SJCRH30 (cell line): ENCODE data around the gene EIF4B. TPM values are rescaled to one million over a fixed set of nuclear protein-coding genes. Genes with fewer than 3 reads are reported as not detected.
"Not testable (repeated sequence)": the region's sequence is repeated elsewhere in the genome, so short reads cannot be mapped to it uniquely, and the experiment has no call there.

Experiments
- DNase-seq, 2 experiments: peaks; one replicate each; pipeline ENCODE4 v3.0.0-alpha.2; 2015 to 2020
- H3K27ac ChIP-seq: fragments of 250-450 bp; sonication (Bioruptor Pico); 2 replicates; pipeline ENCODE4 v1.5.1; 2020; ENCODE audit warnings: mild to moderate bottlenecking, moderate library complexity
- H3K27me3 ChIP-seq: fragments of 250-450 bp; sonication (Bioruptor Pico); 2 replicates; pipeline ENCODE4 v1.5.1; 2020; ENCODE audit warnings: mild to moderate bottlenecking, moderate library complexity
- H3K36me3 ChIP-seq: fragments of 250-450 bp; sonication (Bioruptor Pico); 2 replicates; pipeline ENCODE4 v1.5.1; 2020; ENCODE audit warnings: mild to moderate bottlenecking, moderate library complexity
- H3K4me1 ChIP-seq: fragments of 250-450 bp; sonication (Bioruptor Pico); 2 replicates; pipeline ENCODE4 v1.5.1; 2020; ENCODE audit warnings: mild to moderate bottlenecking, moderate library complexity
- H3K4me3 ChIP-seq: fragments of 250-450 bp; sonication (Bioruptor Pico); 2 replicates; pipeline ENCODE4 v1.5.1; 2020; ENCODE audit warnings: mild to moderate bottlenecking, moderate library complexity
- H3K9me3 ChIP-seq: fragments of 250-450 bp; sonication (Bioruptor Pico); replicated peaks from 2 replicates; pipeline ENCODE4 v1.5.1; 2020; ENCODE audit warnings: mild to moderate bottlenecking, moderate library complexity
- total RNA-seq: library from RNA; depleted of rRNA; stranded (reverse); fragments of >200 nt; shearing (Covaris generic); gene quantifications from 2 replicates; pipeline ENCODE4 v1.2.3, GENCODE V29; 2014

EIF4B gene
- total RNA-seq, 1 experiment from 2014 or later, result 541 TPM

GRCh38 chr12:52980650-52981423, 25.4 kb upstream of the EIF4B start:
- H3K9me3 ChIP-seq, result no peaks in the 10 kb centered on the region
- H3K27me3 ChIP-seq, result 0 out of 2 replicates have a peak, but pooled peaks cover 5% of the 10 kb centered on the region
- DNase-seq, result peak; percentile 84 to 94
- H3K4me1 ChIP-seq, result peaks cover 6% of the 10 kb centered on the region; the same call in 1 of the 2 replicates
- H3K27ac ChIP-seq, result no peak overlapping the region
- no peaks in the 10 kb centered on the region for H3K36me3 ChIP-seq
- H3K4me3 ChIP-seq, result no peak overlapping the region

GRCh38 chr12:52984136-52984535, 22.1 kb upstream of the EIF4B start:
- DNase-seq, result no peak
- H3K36me3 ChIP-seq, result no peaks in the 10 kb centered on the region
- H3K4me3 ChIP-seq, result no peak overlapping the region
- H3K27ac ChIP-seq, result no peak overlapping the region
- H3K27me3 ChIP-seq, result 0 out of 2 replicates have a peak, but pooled peaks cover 8% of the 10 kb centered on the region
- H3K4me1 ChIP-seq, result no peaks in the 10 kb centered on the region
- H3K9me3 ChIP-seq, result no peaks in the 10 kb centered on the region

- Histone ChIP-seq H3K4me3 (no peak overlapping the region), H3K4me1 (no peaks in the 10 kb centered on the region), H3K9me3 (no peaks in the 10 kb centered on the region), H3K27ac (no peak overlapping the region), H3K36me3 (no peaks in the 10 kb centered on the region), H3K27me3 (0 out of 2 replicates have a peak, but pooled peaks cover 7% of the 10 kb centered on the region)
- no peak for DNase-seq
These were observed 17.4 kb upstream of the EIF4B start for GRCh38 chr12:52988898-52989297.

GRCh38 chr12:52990206-52990605, 16.1 kb upstream of the EIF4B start:
- H3K9me3 ChIP-seq, result no peaks in the 10 kb centered on the region
- 0 out of 2 replicates have a peak, but pooled peaks cover 3% of the 10 kb centered on the region for H3K27me3 ChIP-seq
- no peak for DNase-seq
- H3K4me1 ChIP-seq, result no peaks in the 10 kb centered on the region
- no peak overlapping the region for H3K27ac ChIP-seq
- H3K36me3 ChIP-seq, result no peaks in the 10 kb centered on the region
- no peak overlapping the region for H3K4me3 ChIP-seq

GRCh38 chr12:52992240-52992639, 14.0 kb upstream of the EIF4B start:
- H3K4me3 ChIP-seq, H3K27ac ChIP-seq, H3K36me3 ChIP-seq, H3K4me1 ChIP-seq, DNase-seq, H3K9me3 ChIP-seq, H3K27me3 ChIP-seq: not testable (repeated sequence)

- DNase-seq, result no peak
- Histone ChIP-seq H3K27me3 (no peaks in the 10 kb centered on the region), H3K9me3 (no peaks in the 10 kb centered on the region), H3K4me1 (no peaks in the 10 kb centered on the region), H3K27ac (no peak overlapping the region), H3K4me3 (no peak overlapping the region), H3K36me3 (no peaks in the 10 kb centered on the region)
These were observed 13.3 kb upstream of the EIF4B start for GRCh38 chr12:52992699-52993557.

- Histone ChIP-seq H3K27ac (no peak overlapping the region), H3K27me3 (no peaks in the 10 kb centered on the region), H3K36me3 (no peaks in the 10 kb centered on the region), H3K4me1 (no peaks in the 10 kb centered on the region), H3K4me3 (no peak overlapping the region), H3K9me3 (no peaks in the 10 kb centered on the region)
- no peak for DNase-seq
These were observed 12.7 kb upstream of the EIF4B start for GRCh38 chr12:52993558-52993869.

- no peak overlapping the region for H3K4me3 ChIP-seq
- peaks cover 4% of the 10 kb centered on the region for H3K27me3 ChIP-seq
- DNase-seq, result no peak
- no peak overlapping the region for H3K27ac ChIP-seq
- H3K4me1 ChIP-seq, result peaks cover 15% of the 10 kb centered on the region
- peaks cover 18% of the 10 kb centered on the region for H3K36me3 ChIP-seq
- H3K9me3 ChIP-seq, result 0 out of 2 replicates have a peak, but pooled peaks cover 3% of the 10 kb centered on the region
These were observed 2.1 kb upstream of the EIF4B start for GRCh38 chr12:53004178-53004577.

GRCh38 chr12:53004582-53004981, 1.7 kb upstream of the EIF4B start:
- Histone ChIP-seq H3K27me3 (peaks cover 4% of the 10 kb centered on the region), H3K36me3 (peaks cover 21% of the 10 kb centered on the region), H3K4me1 (peaks cover 15% of the 10 kb centered on the region), H3K27ac (no peak overlapping the region), H3K9me3 (0 out of 2 replicates have a peak, but pooled peaks cover 3% of the 10 kb centered on the region), H3K4me3 (no peak overlapping the region)
- DNase-seq, result no peak

GRCh38 chr12:53005215-53005985, 856 bp upstream of the EIF4B start:
- Histone ChIP-seq H3K27ac (peak overlapping the region; percentile 8; the same call in 1 of the 2 replicates), H3K4me1 (peaks cover 19% of the 10 kb centered on the region), H3K4me3 (peak overlapping the region; percentile 93), H3K9me3 (0 out of 2 replicates have a peak, but pooled peaks cover 3% of the 10 kb centered on the region), H3K36me3 (peaks cover 29% of the 10 kb centered on the region), H3K27me3 (no peaks in the 10 kb centered on the region)
- no peak for DNase-seq

- peak; percentile 85 to 87 for DNase-seq
- peaks cover 19% of the 10 kb centered on the region for H3K4me1 ChIP-seq
These were observed 604 bp downstream of the EIF4B start for GRCh38 chr12:53006810-53007309.

GRCh38 chr12:53007343-53007742, 1.1 kb downstream of the EIF4B start:
- 0 out of 2 replicates have a peak, but pooled peaks cover 3% of the 10 kb centered on the region for H3K9me3 ChIP-seq
- H3K27ac ChIP-seq, result peak overlapping the region; percentile 96
- H3K27me3 ChIP-seq, result no peaks in the 10 kb centered on the region
- peaks cover 19% of the 10 kb centered on the region for H3K4me1 ChIP-seq
- DNase-seq, result no peak
- peaks cover 43% of the 10 kb centered on the region for H3K36me3 ChIP-seq
- H3K4me3 ChIP-seq, result peak overlapping the region; percentile 93

More at GRCh38 chr12:53006810-53007309, 604 bp downstream of the EIF4B start:
- H3K36me3 ChIP-seq, result peaks cover 43% of the 10 kb centered on the region
- peak overlapping the region; percentile 96 for H3K27ac ChIP-seq
- no peaks in the 10 kb centered on the region for H3K27me3 ChIP-seq
- peak overlapping the region; percentile 93 for H3K4me3 ChIP-seq
- 0 out of 2 replicates have a peak, but pooled peaks cover 3% of the 10 kb centered on the region for H3K9me3 ChIP-seq

- H3K27ac ChIP-seq, DNase-seq, H3K9me3 ChIP-seq, H3K4me3 ChIP-seq, H3K27me3 ChIP-seq: not testable (repeated sequence)
- peaks cover 50% of the 10 kb centered on the region for H3K36me3 ChIP-seq
- peaks cover 19% of the 10 kb centered on the region for H3K4me1 ChIP-seq
These were observed 2.5 kb downstream of the EIF4B start for GRCh38 chr12:53008760-53009159.

GRCh38 chr12:53010955-53011354, 4.7 kb downstream of the EIF4B start:
- peaks cover 60% of the 10 kb centered on the region for H3K36me3 ChIP-seq
- no peak overlapping the region for H3K4me3 ChIP-seq
- no peaks in the 10 kb centered on the region for H3K27me3 ChIP-seq
- H3K4me1 ChIP-seq, result peaks cover 19% of the 10 kb centered on the region
- H3K9me3 ChIP-seq, result 0 out of 2 replicates have a peak, but pooled peaks cover 3% of the 10 kb centered on the region
- H3K27ac ChIP-seq, result no peak overlapping the region
- no peak for DNase-seq
